Right atrium auricular region (tissue), 2 donors: ENCODE results near the gene CREB5. TPM values are rescaled to one million over a fixed set of nuclear protein-coding genes. Genes with fewer than 3 reads are reported as not detected.

ENCODE experiments used
- DNase-seq: peaks from one replicate; pipeline ENCODE4 v3.0.0-alpha.2; 2019; ENCODE audit warnings: low spot score
- H3K27ac ChIP-seq, 2 donors: fragments of 200-600 bp; sonication (generic); 1 replicate in 1 of 2; 2 replicates in 1 of 2; pipeline ENCODE4 v1.5.1; 2016 to 2019
- H3K27me3 ChIP-seq, 2 donors: fragments of 200-600 bp; sonication (generic); one replicate each; pipeline versions ENCODE4 v1.5.1 to v1.6.0; 2017 to 2019
- H3K36me3 ChIP-seq: fragments of 200-600 bp; sonication (generic); one replicate; pipeline ENCODE4 v1.5.1; 2016
- H3K4me1 ChIP-seq, 2 donors: fragments of 200-600 bp; sonication (generic); one replicate each; pipeline versions ENCODE4 v1.5.1 to v1.6.0; 2017 to 2019
- H3K4me3 ChIP-seq, 2 donors: fragments of 200-600 bp; sonication (generic); 1 replicate in 1 of 2; 2 replicates in 1 of 2; pipeline ENCODE4 v1.5.1; 2017 to 2019; ENCODE audit warnings: mild to moderate bottlenecking in 1 of 2, moderate library complexity in 1 of 2
- H3K9me3 ChIP-seq, 2 donors: fragments of 200-600 bp; sonication (generic); one replicate each; pipeline ENCODE4 v1.5.1; 2019
- CTCF ChIP-seq, 2 donors: fragments of 200-600 bp; sonication (generic); IDR thresholded peaks; one replicate each; pipeline ENCODE4 v1.5.1; 2019; ENCODE audit warnings: antibody characterized with exemption in 2 of 2
- total RNA-seq, 2 donors: library from RNA; depleted of rRNA; stranded (reverse); fragments of >200 nt; gene quantifications; one replicate each; pipeline ENCODE4 v1.1.0, GENCODE V29; 2016

The CREB5 gene
- total RNA-seq, 2 donors from 2014 or later, result 10.5 to 20.8 TPM

- H3K27ac ChIP-seq, result no peak overlapping the region
- H3K36me3 ChIP-seq, result peaks cover 16% of the 10 kb centered on the region
- H3K27me3 ChIP-seq, result no peaks in the 10 kb centered on the region
- H3K9me3 ChIP-seq, result no peaks in the 10 kb centered on the region
- no peak for TF ChIP-seq CTCF (IDR thresholded peaks at IDR 0.05)
- no peak overlapping the region for H3K4me3 ChIP-seq
- DNase-seq, result no peak
- H3K4me1 ChIP-seq, result peaks cover 0 to 12% of the 10 kb centered on the region in 2 donors
These were observed 396.6 kb downstream of the CREB5 start for GRCh38 chr7:28808796-28809533.

GRCh38 chr7:28811008-28811407 lies 398.7 kb downstream of the CREB5 start:
- H3K4me1 ChIP-seq, result peaks cover 0 to 12% of the 10 kb centered on the region in 2 donors
- TF ChIP-seq CTCF (IDR thresholded peaks at IDR 0.05), result no peak
- H3K36me3 ChIP-seq, result peaks cover 10% of the 10 kb centered on the region
- H3K4me3 ChIP-seq, result no peak overlapping the region
- no peak overlapping the region for H3K27ac ChIP-seq
- H3K9me3 ChIP-seq, result no peaks in the 10 kb centered on the region
- H3K27me3 ChIP-seq, result no peaks in the 10 kb centered on the region
- DNase-seq, result no peak

- Histone ChIP-seq H3K27me3 (no peaks in the 10 kb centered on the region), H3K9me3 (no peaks in the 10 kb centered on the region), H3K4me3 (no peak overlapping the region), H3K4me1 (peaks cover 0 to 12% of the 10 kb centered on the region in 2 donors), H3K36me3 (peaks cover 10% of the 10 kb centered on the region), H3K27ac (no peak overlapping the region)
- DNase-seq, result no peak
- no peak for TF ChIP-seq CTCF (IDR thresholded peaks at IDR 0.05)
These were observed 399.5 kb downstream of the CREB5 start for GRCh38 chr7:28811701-28812430.

- no peak for DNase-seq
- H3K27ac ChIP-seq, result no peak overlapping the region
- no peaks in the 10 kb centered on the region for H3K9me3 ChIP-seq
- peaks cover 0 to 12% of the 10 kb centered on the region in 2 donors for H3K4me1 ChIP-seq
- no peak overlapping the region for H3K4me3 ChIP-seq
- TF ChIP-seq CTCF (IDR thresholded peaks at IDR 0.05), result no peak
- no peaks in the 10 kb centered on the region for H3K27me3 ChIP-seq
- peaks cover 10% of the 10 kb centered on the region for H3K36me3 ChIP-seq
These were observed 400.3 kb downstream of the CREB5 start for GRCh38 chr7:28812616-28813015.

DNA sequence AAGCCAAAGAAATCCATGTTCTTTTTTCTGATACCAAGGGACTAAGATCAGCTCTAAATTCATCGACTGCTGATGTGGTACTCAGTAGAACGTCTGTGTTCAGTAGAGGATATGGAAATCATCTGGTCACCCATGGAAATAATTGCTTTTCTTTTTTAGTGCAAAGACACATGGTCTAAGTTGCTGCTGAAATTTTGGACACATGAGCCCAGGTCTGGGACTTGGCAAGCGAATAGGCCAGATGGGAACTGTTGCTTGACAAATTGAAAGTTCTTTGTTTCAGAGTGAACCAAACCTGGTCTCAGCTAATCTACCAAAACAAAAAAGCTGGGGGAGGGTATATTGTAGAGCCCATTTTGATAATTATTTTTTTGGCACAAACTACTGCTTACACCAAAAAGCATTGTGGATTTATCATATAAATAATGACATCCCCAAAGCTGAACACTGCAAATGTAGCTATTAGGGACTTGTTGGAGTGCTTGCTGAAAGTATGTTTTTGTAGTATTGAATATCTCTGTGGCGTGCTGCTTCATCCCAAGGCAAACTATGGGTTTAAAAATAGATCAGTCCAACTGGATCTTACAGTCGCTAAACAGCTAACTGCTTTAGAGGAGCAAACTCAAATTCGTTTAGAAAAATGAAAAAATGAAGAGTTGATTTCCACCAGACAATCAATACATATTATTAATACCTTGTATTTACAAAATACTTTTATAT lies 401.1 kb downstream of the CREB5 start:
- Histone ChIP-seq H3K36me3 (peaks cover 10% of the 10 kb centered on the region), H3K9me3 (no peaks in the 10 kb centered on the region), H3K4me1 (peaks cover 0 to 12% of the 10 kb centered on the region in 2 donors), H3K27me3 (no peaks in the 10 kb centered on the region), H3K4me3 (no peak overlapping the region), H3K27ac (no peak overlapping the region)
- TF ChIP-seq CTCF (IDR thresholded peaks at IDR 0.05), result no peak
- no peak for DNase-seq
